Vagina (tissue), 2 donors: ENCODE measurements around the gene SOX12.

ENCODE experiments used
- POLR2A ChIP-seq, 2 donors: fragments of 450-650 bp; IDR thresholded peaks; one replicate each; pipeline ENCODE4 v1.6.1; 2017; ENCODE audit warnings: antibody characterized with exemption in 2 of 2, mild to moderate bottlenecking in 2 of 2, moderate library complexity in 2 of 2
- TF ChIP-seq, protein P1 (sequence below), 3 experiments: fragments of 450-650 bp in 2 of 3; fragments of 200-600 bp in 1 of 3; sonication (generic) in 1 of 3; IDR thresholded peaks; one replicate each; pipeline ENCODE4 v1.5.1; 2017 to 2019; ENCODE audit warnings: antibody characterized with exemption in 3 of 3, mild to moderate bottlenecking in 2 of 3, moderate library complexity in 2 of 3

DNA sequence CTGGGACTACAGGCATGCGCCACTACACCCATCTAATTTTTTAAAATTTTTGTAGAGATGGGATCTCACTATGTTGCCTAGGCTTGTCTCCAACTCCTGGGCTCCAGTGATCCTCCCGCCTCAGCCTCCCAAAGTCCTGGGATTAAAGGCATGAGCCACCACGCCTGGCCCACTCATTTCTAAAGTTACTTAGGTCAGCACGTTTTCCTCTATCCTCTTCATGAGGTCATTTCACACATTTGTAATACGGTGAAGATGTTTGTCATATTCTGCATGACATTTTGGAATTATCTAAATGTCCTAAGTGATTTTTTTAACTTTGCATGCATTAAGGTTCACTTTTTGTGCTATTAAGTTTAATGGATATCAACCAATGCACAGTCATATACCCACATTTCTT, 11.9 kb upstream of the SOX12 start:
- TF ChIP-seq, protein P1, sequence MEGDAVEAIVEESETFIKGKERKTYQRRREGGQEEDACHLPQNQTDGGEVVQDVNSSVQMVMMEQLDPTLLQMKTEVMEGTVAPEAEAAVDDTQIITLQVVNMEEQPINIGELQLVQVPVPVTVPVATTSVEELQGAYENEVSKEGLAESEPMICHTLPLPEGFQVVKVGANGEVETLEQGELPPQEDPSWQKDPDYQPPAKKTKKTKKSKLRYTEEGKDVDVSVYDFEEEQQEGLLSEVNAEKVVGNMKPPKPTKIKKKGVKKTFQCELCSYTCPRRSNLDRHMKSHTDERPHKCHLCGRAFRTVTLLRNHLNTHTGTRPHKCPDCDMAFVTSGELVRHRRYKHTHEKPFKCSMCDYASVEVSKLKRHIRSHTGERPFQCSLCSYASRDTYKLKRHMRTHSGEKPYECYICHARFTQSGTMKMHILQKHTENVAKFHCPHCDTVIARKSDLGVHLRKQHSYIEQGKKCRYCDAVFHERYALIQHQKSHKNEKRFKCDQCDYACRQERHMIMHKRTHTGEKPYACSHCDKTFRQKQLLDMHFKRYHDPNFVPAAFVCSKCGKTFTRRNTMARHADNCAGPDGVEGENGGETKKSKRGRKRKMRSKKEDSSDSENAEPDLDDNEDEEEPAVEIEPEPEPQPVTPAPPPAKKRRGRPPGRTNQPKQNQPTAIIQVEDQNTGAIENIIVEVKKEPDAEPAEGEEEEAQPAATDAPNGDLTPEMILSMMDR (IDR thresholded peaks at IDR 0.05), result no peak
- no peak for TF ChIP-seq POLR2A (IDR thresholded peaks at IDR 0.05)
